Breast epithelium (tissue), 4 donors: ENCODE results near the gene ANKRD33. TPM values are rescaled to one million over a fixed set of nuclear protein-coding genes. Genes with fewer than 3 reads are reported as not detected.

ENCODE experiments used
- DNase-seq, 2 donors: peaks; one replicate each; pipeline ENCODE4 v3.0.0-alpha.2; 2019; ENCODE audit warnings: low spot score in 2 of 2
- H3K27ac ChIP-seq, 2 donors: fragments of 200-600 bp; sonication (generic) in 1 of 2; one replicate each; pipeline ENCODE4 v1.5.1; 2016 to 2019; ENCODE audit warnings: mild to moderate bottlenecking in 1 of 2
- H3K27me3 ChIP-seq, 2 donors: fragments of 200-600 bp; sonication (generic) in 1 of 2; one replicate each; pipeline versions ENCODE4 v1.5.1 to v1.6.0; 2017 to 2019; ENCODE audit warnings: control low read depth in 1 of 2, mild to moderate bottlenecking in 1 of 2
- H3K36me3 ChIP-seq: fragments of 200-600 bp; one replicate; pipeline ENCODE4 v1.5.1; 2019
- H3K4me1 ChIP-seq, 2 donors: fragments of 200-600 bp; sonication (generic); one replicate each; pipeline ENCODE4 v1.5.1; 2016 to 2019; ENCODE audit warnings: control low read depth in 1 of 2
- H3K4me3 ChIP-seq, 3 donors: fragments of 200-600 bp; sonication (generic); 1 replicate in 2 of 3; 2 replicates in 1 of 3; pipeline ENCODE4 v1.5.1; 2016 to 2019; ENCODE audit warnings: mild to moderate bottlenecking in 3 of 3, moderate library complexity in 2 of 3
- H3K9me3 ChIP-seq, 2 donors: fragments of 200-600 bp; sonication (generic) in 1 of 2; one replicate each; pipeline ENCODE4 v1.5.1; 2016 to 2019; ENCODE audit warnings: control low read depth in 1 of 2
- CTCF ChIP-seq, 3 donors: fragments of 450-650 bp; IDR thresholded peaks; one replicate each; pipeline ENCODE4 v1.5.1; 2016 to 2017; ENCODE audit warnings: antibody characterized with exemption in 3 of 3, mild to moderate bottlenecking in 3 of 3, moderate library complexity in 3 of 3
- POLR2A ChIP-seq: fragments of 450-650 bp; IDR thresholded peaks from one replicate; pipeline ENCODE4 v1.6.1; 2016; ENCODE audit warnings: antibody characterized with exemption, mild to moderate bottlenecking, moderate library complexity
- POLR2AphosphoS5 ChIP-seq, 3 donors: sonication (generic); formaldehyde crosslinking; IDR thresholded peaks; one replicate each; pipeline ENCODE4 v1.6.1; 2017; ENCODE audit warnings: antibody characterized with exemption in 3 of 3
- intact Hi-C: fragments of 100-400 bp; cut with DNase I; formaldehyde crosslinking; loops from one replicate; pipeline ENCODE4 v1.15.1; 2023; ENCODE audit warnings: low total_unique reads
- total RNA-seq, 3 donors: library from RNA; depleted of rRNA; stranded (reverse); fragments of >200 nt; gene quantifications; one replicate each; pipeline ENCODE4 v1.1.0, GENCODE V29; 2016

Gene ANKRD33
- total RNA-seq, 3 donors from 2014 or later: not detected

- H3K4me3 ChIP-seq: no peak overlapping the region
- no peaks in the 10 kb centered on the region for H3K27me3 ChIP-seq
- DNase-seq: no peak
- H3K27ac ChIP-seq: no peak overlapping the region
- H3K36me3 ChIP-seq: no peaks in the 10 kb centered on the region
- no peaks in the 10 kb centered on the region for H3K9me3 ChIP-seq
- intact Hi-C loops: no loop called here
- H3K4me1 ChIP-seq: no peaks in the 10 kb centered on the region
- no peak for TF ChIP-seq POLR2A
Measured at GRCh38 chr12:51841727-51842126, 46.2 kb upstream of the ANKRD33 start.

GRCh38 chr12:51844854-51845253, 43.0 kb upstream of the ANKRD33 start:
- TF ChIP-seq POLR2A: no peak
- TF ChIP-seq POLR2AphosphoS5 (IDR thresholded peaks at IDR 0.05): no peak
- TF ChIP-seq CTCF (IDR thresholded peaks at IDR 0.05): no peak
- Histone ChIP-seq H3K9me3 (no peaks in the 10 kb centered on the region), H3K27ac (no peak overlapping the region), H3K4me3 (no peak overlapping the region), H3K4me1 (no peaks in the 10 kb centered on the region), H3K36me3 (no peaks in the 10 kb centered on the region), H3K27me3 (peaks cover 0 to 4% of the 10 kb centered on the region in 2 donors)
- intact Hi-C loops: no loop called here
- no peak for DNase-seq

- Histone ChIP-seq H3K4me3 (no peak overlapping the region), H3K4me1 (no peaks in the 10 kb centered on the region), H3K9me3 (no peaks in the 10 kb centered on the region), H3K27me3 (peaks cover 0 to 4% of the 10 kb centered on the region in 2 donors), H3K27ac (peak overlapping the region in 1 of 2 donors; percentile 9), H3K36me3 (no peaks in the 10 kb centered on the region)
- DNase-seq: no peak
- TF ChIP-seq POLR2A: no peak
- TF ChIP-seq CTCF (IDR thresholded peaks at IDR 0.05): no peak
- TF ChIP-seq POLR2AphosphoS5 (IDR thresholded peaks at IDR 0.05): no peak
- intact Hi-C loops: no loop called here
Measured at GRCh38 chr12:51845482-51845881, 42.4 kb upstream of the ANKRD33 start.

- Histone ChIP-seq H3K27me3 (peaks cover 0 to 4% of the 10 kb centered on the region in 2 donors), H3K4me1 (no peaks in the 10 kb centered on the region), H3K27ac (peak overlapping the region; percentile 82 to 97), H3K9me3 (no peaks in the 10 kb centered on the region), H3K4me3 (peak overlapping the region in 2 of 3 donors; percentile 74 to 87), H3K36me3 (no peaks in the 10 kb centered on the region)
- DNase-seq: no peak
- TF ChIP-seq CTCF (IDR thresholded peaks at IDR 0.05) (no peak), POLR2AphosphoS5 (IDR thresholded peaks at IDR 0.05) (no peak), POLR2A (no peak)
- intact Hi-C loops: loop anchor here (2.0 kb wide), 1 partner anchor 55 kb away; no protein-coding TSS in a partner anchor
Measured at GRCh38 chr12:51846271-51846691, 41.6 kb upstream of the ANKRD33 start.

- Histone ChIP-seq H3K4me3 (peak overlapping the region; percentile 54 to 87 (median 74)), H3K4me1 (no peaks in the 10 kb centered on the region), H3K36me3 (no peaks in the 10 kb centered on the region), H3K27me3 (peaks cover 0 to 4% of the 10 kb centered on the region in 2 donors), H3K9me3 (no peaks in the 10 kb centered on the region), H3K27ac (peak overlapping the region; percentile 82 to 97)
- intact Hi-C loops: loop anchor here (2.0 kb wide), 1 partner anchor 56 kb away; no protein-coding TSS in a partner anchor
- peak in 1 of 2 donors; percentile 54 for DNase-seq
- no peak for TF ChIP-seq CTCF (IDR thresholded peaks at IDR 0.05)
- no peak for TF ChIP-seq POLR2A
- no peak for TF ChIP-seq POLR2AphosphoS5 (IDR thresholded peaks at IDR 0.05)
Measured at GRCh38 chr12:51846911-51847642, 40.8 kb upstream of the ANKRD33 start.
